ENCODE data around the gene ADAM11. TPM values are rescaled to one million over a fixed set of nuclear protein-coding genes. Genes with fewer than 3 reads are reported as not detected.
"Not testable (repeated sequence)": the region's sequence is repeated elsewhere in the genome, so short reads cannot be mapped to it uniquely, and the experiment has no call there.

Gene ADAM11
- total and polyA plus RNA-seq, 12 donors: 0.05 to 0.80 (median 0.32) TPM; not detected in 2

- TF ChIP-seq CTCF (IDR thresholded peaks at IDR 0.05) (no peak), POLR2A (IDR thresholded peaks at IDR 0.05) (no peak)
- H3K27me3 ChIP-seq: no peaks in the 10 kb centered on the region
- no peaks in the 10 kb centered on the region for H3K4me1 ChIP-seq (replicated peaks in 1 of 2)
- intact Hi-C loops (cut with DNase I): no loop called here
- no peak for DNase-seq
- H3K4me3 ChIP-seq: no peak overlapping the region
- no peak overlapping the region for H3K27ac ChIP-seq
- no peaks in the 10 kb centered on the region for H3K9me3 ChIP-seq (replicated peaks in 1 of 3)
- no peaks in the 10 kb centered on the region for H3K36me3 ChIP-seq (replicated peaks in 1 of 2)
- WGBS, 4 donors: 95 to 99% (median 95%) methylated on average over 8 of the region's 8 CpGs
These were observed 17.5 kb upstream of the ADAM11 start for GRCh38 chr17:44741316-44741715.

GRCh38 chr17:44745301-44745700 lies 13.5 kb upstream of the ADAM11 start:
- TF ChIP-seq POLR2A (IDR thresholded peaks at IDR 0.05) (no peak), CTCF (IDR thresholded peaks at IDR 0.05) (no peak)
- no peaks in the 10 kb centered on the region for H3K9me3 ChIP-seq (replicated peaks in 1 of 3)
- intact Hi-C loops (cut with DNase I): no loop called here
- H3K36me3 ChIP-seq (replicated peaks in 1 of 2): no peaks in the 10 kb centered on the region
- no peak overlapping the region for H3K27ac ChIP-seq
- no peak overlapping the region for H3K4me3 ChIP-seq
- no peaks in the 10 kb centered on the region for H3K27me3 ChIP-seq
- no peak for DNase-seq
- no peaks in the 10 kb centered on the region for H3K4me1 ChIP-seq (replicated peaks in 1 of 2)
- 80 to 100% (median 97%) methylated on average over 1 of the region's 1 CpG for WGBS, 4 donors

GRCh38 chr17:44745738-44746137 lies 13.1 kb upstream of the ADAM11 start:
- intact Hi-C loops (cut with DNase I); H3K27me3 ChIP-seq; H3K4me3 ChIP-seq; H3K27ac ChIP-seq; DNase-seq; H3K36me3 ChIP-seq (replicated peaks in 1 of 2); H3K9me3 ChIP-seq (replicated peaks in 1 of 3); H3K4me1 ChIP-seq (replicated peaks in 1 of 2): not testable (repeated sequence)
- WGBS, 4 donors: 83 to 95% (median 86%) methylated on average over 5 of the region's 5 CpGs

- intact Hi-C loops (cut with DNase I): no loop called here
- no peaks in the 10 kb centered on the region for H3K4me1 ChIP-seq (replicated peaks in 1 of 2)
- H3K27ac ChIP-seq: no peak overlapping the region
- no peaks in the 10 kb centered on the region for H3K9me3 ChIP-seq (replicated peaks in 1 of 3)
- no peaks in the 10 kb centered on the region for H3K27me3 ChIP-seq
- TF ChIP-seq POLR2A (IDR thresholded peaks at IDR 0.05) (no peak), CTCF (IDR thresholded peaks at IDR 0.05) (no peak)
- H3K4me3 ChIP-seq: no peak overlapping the region
- H3K36me3 ChIP-seq (replicated peaks in 1 of 2): no peaks in the 10 kb centered on the region
- DNase-seq: no peak
These were observed 11.2 kb upstream of the ADAM11 start for GRCh38 chr17:44747566-44747965.

- Histone ChIP-seq H3K27me3 (no peaks in the 10 kb centered on the region), H3K36me3 (replicated peaks in 1 of 2) (no peaks in the 10 kb centered on the region), H3K27ac (no peak overlapping the region), H3K4me1 (replicated peaks in 1 of 2) (no peaks in the 10 kb centered on the region), H3K4me3 (peak overlapping the region in 1 of 4 donors; percentile 5), H3K9me3 (replicated peaks in 1 of 3) (no peaks in the 10 kb centered on the region)
- 83 to 93% (median 88%) methylated on average over 6 to 19 of the region's 19 CpGs for WGBS, 4 donors
- no peak for DNase-seq
- TF ChIP-seq POLR2A (IDR thresholded peaks at IDR 0.05) (no peak), CTCF (IDR thresholded peaks at IDR 0.05) (no peak)
- intact Hi-C loops (cut with DNase I): no loop called here
These were observed 9.5 kb upstream of the ADAM11 start for GRCh38 chr17:44749076-44749979.

All from adrenal gland (tissue), 12 donors.